ENCODE measurements around the gene PLIN5.

GRCh38 chr19:4573682-4574081 lies 38.7 kb upstream of the PLIN5 start:
- TF ChIP-seq CTCF (IDR thresholded peaks at IDR 0.05) (no peak), POLR2A (IDR thresholded peaks at IDR 0.05) (no peak)
